Islet of Langerhans (tissue), 1 donor: Measurements from ENCODE around the gene GTSE1.
"Not testable (repeated sequence)": the region's sequence is repeated elsewhere in the genome, so short reads cannot be mapped to it uniquely, and the experiment has no call there.

Source experiments
- FAIRE-seq: peaks from one replicate; lab custom pipeline; 2011; peaks lifted over from hg19 to GRCh38; lab: Jason Lieb, UNC

Gene GTSE1, protein sequence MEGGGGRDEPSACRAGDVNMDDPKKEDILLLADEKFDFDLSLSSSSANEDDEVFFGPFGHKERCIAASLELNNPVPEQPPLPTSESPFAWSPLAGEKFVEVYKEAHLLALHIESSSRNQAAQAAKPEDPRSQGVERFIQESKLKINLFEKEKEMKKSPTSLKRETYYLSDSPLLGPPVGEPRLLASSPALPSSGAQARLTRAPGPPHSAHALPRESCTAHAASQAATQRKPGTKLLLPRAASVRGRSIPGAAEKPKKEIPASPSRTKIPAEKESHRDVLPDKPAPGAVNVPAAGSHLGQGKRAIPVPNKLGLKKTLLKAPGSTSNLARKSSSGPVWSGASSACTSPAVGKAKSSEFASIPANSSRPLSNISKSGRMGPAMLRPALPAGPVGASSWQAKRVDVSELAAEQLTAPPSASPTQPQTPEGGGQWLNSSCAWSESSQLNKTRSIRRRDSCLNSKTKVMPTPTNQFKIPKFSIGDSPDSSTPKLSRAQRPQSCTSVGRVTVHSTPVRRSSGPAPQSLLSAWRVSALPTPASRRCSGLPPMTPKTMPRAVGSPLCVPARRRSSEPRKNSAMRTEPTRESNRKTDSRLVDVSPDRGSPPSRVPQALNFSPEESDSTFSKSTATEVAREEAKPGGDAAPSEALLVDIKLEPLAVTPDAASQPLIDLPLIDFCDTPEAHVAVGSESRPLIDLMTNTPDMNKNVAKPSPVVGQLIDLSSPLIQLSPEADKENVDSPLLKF

GRCh38 chr22:46296257-46297150 lies at the start of gene GTSE1:
Gene GTSE1 (plus strand): TSS chr22:46296870. CDS start chr22:46297401, 531 bp downstream.
- FAIRE-seq, result no peak

DNA sequence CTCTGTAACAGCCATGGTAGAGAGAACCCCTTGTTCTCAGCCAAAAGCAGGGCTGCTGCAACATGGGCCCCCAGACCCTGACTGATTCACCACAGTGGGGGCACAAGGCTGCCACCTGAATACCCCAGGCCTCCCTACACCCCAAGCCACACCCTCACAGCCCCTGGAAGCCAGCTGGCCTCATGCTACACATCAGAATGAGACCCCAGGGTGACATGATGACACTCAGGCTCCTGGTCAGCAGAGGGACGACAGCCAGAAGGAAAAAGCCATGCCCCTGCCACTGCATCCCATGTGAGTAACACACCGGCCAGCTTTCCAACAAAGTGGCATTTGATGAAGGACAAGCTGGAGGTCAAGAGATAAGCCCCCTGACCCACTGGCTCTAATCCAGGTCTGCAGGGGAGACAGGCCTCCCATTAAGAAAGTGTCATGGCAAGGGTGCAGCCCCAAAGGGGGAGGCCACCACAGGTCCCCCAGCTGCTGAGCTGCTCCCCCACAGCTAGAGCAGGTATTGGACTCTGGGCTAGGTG lies 49.2 kb upstream of the GTSE1 start:
- no peak for FAIRE-seq

DNA sequence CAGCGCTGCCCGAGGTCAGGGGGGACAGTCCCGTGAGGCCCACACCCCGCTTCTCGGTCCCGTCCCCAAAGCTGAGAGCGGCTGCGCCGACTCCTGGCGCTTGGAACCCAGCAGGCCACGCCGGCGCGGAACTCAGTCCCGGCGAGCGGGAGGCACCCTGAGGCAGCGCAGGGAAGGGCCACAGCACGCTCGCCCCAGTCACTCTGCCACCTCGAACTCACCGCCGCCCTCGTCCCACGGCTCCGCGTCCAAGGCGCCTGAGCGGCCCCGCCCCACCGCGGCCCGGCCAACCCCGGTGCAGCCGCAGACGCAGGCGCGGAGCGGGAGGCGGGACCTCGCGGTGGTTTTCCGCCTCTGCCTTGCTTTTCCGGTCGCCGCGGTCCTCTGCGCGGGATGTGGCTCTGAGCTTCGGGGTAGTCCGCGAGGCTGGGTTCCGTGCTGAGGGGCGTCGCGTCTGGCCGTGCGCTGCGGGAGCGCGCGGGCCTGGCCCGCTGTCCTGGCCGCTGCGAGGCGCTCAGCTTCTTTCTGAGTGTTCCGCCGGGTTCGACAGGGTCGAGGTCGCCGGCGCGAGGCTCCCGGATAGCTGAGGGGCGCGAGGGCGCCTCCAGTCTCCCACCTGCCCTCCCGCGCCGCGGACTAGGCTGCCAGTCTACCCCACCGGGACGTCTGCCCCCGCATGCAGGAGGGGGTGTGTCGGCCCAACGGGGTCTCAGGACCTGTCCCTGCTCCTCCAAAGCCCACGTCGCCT lies 46.5 kb upstream of the GTSE1 start, which contains the start of gene CDPF1:
Gene CDPF1, minus strand, starts transcription at position 259 of the 748 bp plus-strand sequence. CDS start 2,009 bp downstream, outside the sequence.
- no peak for FAIRE-seq

DNA sequence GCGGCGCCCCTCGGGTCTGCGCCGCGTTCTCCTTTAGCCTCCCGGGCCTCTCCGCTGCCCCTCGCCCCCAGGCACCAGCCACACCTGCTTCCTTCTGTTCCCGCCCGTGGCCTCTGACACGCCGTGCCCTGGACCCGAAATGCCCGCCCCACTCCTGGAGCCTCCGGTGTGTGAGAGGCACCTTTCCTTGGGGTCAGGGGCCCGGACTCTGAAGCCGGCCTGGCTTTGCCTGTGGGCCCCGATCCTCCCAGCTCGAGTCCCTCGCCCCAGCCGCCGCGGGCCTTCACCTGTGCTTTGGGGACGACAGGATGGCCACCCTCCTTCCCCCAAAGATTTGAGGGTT lies 45.9 kb upstream of the GTSE1 start:
- FAIRE-seq, result no peak

- no peak for FAIRE-seq
These were observed 45.4 kb upstream of the GTSE1 start for GRCh38 chr22:46251266-46251665.

GRCh38 chr22:46251816-46252380 lies 44.8 kb upstream of the GTSE1 start:
- no peak for FAIRE-seq

DNA sequence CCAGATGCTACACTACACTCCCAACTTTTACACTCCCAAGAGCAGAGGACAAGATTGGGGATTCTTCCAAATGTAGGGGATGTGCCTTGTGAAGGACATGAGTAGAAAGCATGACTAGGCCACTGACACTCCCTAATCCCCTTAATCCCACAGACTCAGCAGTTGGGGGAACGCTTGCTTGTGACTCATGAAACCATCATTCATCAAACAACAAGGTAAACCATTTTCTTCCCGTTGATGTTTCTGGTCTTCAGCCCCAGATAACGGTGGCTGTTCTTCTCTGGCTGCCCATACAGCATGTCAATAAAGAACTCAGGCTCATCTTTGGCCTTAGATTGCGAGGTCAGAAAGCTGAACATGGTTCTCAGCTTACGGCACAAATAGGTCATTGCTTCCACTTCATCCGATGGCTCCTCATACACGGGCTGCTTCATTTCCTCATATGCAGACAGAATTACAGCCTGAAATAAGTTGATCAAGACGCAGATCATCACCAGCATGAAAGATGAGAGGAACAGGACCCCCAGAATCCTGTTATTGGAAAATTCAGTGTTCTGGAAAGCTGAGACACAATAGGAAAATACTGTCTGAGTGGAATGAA lies 40.2 kb upstream of the GTSE1 start:
- no peak for FAIRE-seq

GRCh38 chr22:46259374-46259773 lies 37.3 kb upstream of the GTSE1 start:
- no peak for FAIRE-seq

DNA sequence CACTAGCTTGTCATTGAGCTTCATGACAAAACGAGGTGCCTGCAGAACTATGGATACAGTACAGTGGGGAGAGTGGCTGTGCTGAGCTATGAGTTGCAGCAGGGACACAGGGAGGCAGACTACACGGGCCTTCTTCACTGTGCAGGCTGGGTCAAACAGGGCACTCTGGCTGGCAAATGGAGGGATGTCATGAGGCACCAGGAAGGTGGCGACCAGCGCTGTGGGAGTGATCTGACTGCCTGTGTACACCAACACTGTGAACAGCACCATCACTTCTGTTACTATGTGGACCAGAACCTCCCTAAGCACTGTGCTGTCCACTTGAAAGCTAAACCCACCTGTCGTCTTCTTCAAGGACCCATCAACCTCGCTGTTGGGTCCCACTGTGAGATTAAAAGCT lies 36.6 kb upstream of the GTSE1 start:
- no peak for FAIRE-seq

DNA sequence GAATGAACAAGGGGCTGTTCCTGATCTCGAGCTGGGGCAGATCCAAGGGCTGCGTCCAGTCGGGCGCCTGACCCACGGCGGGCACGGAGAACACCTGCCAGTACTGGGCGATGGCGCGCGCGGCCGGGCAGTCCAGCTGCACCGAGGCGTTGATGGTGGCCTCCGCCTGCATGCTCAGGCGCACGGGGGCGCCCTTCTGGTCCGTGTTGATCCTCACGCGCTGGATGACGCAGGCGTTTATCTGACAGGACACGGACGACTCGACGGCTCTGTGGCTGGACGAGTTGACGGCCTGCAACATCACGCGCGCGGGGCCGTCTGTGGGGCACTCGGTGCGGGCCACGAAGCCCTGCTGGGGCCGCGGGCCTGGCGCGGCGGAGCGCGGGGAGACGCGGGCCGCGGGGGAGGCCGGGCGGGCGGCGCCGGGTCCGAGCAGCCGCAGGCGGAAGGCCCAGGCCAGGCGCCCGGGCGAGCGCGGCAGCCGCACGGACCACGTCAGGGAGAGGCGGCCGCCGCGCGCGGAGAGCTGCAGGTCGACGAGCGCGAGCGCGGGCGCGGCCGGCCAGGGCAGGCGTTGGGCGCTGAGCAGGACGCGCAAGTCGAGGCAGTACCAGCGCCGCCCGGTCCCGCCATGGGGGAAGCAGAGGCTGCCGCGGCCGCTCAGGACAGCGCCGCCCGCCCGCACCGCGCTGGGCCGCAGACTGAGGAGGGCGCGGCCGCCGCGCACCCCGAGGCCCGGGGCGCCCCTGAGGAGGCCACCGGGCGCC lies 34.0 kb upstream of the GTSE1 start:
- FAIRE-seq, result no peak

DNA sequence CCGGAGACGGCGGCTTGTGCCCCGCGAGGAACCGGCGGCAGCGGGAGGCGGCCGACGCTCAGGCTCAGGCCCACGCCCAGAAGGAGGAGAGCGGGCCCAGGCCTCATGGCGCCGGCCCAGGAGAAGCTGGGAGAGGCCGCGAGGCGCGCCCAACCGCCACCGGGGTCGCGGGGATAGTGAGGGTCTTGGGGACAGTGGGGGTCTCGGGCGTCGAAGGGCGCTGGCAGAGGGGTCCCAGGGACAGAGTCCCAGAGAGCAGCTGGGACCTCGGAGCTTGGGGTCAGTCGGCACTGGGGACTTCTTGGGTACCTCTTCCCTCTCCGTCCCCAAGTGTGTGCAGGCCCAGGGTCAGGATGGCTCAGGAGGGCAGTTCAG lies 33.5 kb upstream of the GTSE1 start, which contains the start of gene PKDREJ:
Gene PKDREJ, minus strand, starts transcription at position 128 of the 375 bp plus-strand sequence. Its CDS starts 21 bp downstream, at position 107.
- no peak for FAIRE-seq

DNA sequence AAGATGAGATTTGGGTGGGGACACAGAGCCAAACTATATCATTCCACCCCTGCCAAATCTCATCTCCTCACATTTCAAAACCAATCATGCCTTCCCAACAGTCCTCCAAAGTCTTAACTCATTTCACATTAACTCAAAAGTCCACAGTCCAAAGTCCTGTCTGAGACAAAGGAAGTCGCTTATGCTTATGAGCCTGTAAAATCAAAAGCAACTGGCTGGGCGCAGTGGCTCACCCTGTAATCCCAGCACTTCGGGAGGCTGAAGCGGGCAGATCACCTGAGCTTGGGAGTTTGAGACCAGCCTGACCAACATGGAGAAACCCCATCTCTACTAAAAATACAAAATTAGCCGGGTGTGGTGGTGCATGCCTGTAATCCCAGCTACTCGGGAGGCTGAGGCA lies 32.1 kb upstream of the GTSE1 start:
- not testable (repeated sequence) for FAIRE-seq

DNA sequence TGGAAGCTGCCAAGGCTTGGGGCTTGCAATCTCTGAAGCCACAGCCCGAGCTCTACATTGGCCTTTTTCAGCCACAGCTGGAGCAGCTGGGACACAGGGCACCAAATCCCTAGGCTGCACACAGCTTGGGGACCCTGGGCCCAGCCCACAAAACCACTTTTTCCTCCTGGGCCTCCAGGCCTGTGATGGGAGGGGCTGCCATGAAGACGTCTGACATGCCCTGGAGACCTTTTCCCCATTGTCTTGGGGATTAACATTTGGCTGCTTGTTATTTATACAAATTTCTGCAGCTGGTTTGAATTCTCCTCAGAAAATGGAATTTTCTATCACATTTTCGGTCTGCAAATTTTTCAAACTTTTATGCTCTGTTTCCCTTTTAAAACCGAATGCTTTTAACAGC lies 31.0 kb upstream of the GTSE1 start:
- FAIRE-seq, result not testable (repeated sequence)

GRCh38 chr22:46267431-46268279 lies 29.0 kb upstream of the GTSE1 start, which contains the start of gene TTC38:
Gene TTC38 (plus strand): TSS chr22:46268008. CDS start chr22:46268040, 32 bp downstream.
- no peak for FAIRE-seq

GRCh38 chr22:46269564-46269963 lies 27.1 kb upstream of the GTSE1 start:
- FAIRE-seq, result no peak

- FAIRE-seq, result no peak
These were observed 24.5 kb upstream of the GTSE1 start for GRCh38 chr22:46272196-46272595.

- FAIRE-seq, result no peak
These were observed 23.8 kb upstream of the GTSE1 start for GRCh38 chr22:46272762-46273431.
